ENCODE results near the gene SYTL3. TPM values are rescaled to one million over a fixed set of nuclear protein-coding genes. Genes with fewer than 3 reads are reported as not detected.

SYTL3 gene
- total RNA-seq, 1 experiment from 2014 or later = 2.0 TPM

DNA sequence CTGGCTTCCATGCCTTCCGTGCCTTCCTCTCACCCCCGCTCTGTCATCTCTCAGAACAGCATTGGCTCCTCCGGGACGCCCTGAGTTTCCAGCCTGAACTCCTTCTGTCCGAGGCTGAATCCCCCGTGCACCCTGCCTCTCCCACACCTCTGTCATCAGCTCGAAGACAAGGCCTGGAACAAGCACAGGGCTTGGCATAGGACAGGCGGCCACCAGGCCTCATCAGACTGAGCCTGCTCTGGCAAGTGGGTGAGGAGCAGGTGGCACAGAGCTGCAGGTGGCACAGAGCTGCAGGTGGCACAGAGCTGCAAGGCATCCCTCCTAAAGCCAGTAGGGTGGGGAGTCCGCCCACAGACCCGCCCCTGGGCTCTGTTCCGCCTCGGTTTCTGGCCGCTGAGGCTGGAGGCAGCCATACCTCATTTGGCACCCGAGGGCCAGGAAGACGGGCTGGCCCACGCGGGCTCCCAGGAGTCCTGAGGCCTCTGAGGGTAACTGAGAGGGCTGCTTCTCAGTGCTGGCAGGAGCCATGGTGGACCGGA, 109.2 kb downstream of the SYTL3 start:
- DNase-seq (ENCODE audit: low spot score) = no peak

DNA sequence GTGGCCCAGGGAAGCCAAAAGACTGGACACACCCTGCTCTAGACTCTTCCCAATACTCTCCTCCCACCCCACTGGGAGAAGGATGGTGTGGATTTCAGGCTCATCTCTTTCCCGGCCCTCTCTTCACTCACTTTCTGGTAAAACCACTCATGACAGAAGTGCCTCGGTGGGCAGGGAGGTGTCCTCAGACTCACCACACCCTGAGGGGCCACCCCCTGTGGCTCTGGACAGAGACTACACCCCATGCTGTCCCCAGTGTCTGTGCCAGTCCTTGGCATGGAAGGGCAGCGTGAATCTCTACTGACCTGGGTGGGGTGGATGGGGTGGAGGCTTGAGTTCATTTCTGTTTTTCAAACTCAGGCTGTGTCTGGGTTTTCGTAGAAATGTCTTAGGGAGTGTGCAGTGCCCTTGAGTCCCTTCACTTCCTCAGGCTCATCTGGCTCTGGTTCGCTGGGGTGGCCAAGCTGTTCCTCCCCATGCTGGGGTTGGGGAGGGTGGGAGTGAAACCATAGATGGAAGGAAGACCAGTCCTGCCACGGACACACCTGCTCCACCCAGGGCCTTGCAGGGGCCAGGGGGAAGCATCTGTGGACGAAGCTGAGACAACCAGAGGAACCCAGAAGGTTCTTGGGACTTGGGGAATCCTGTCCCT, 110.2 kb downstream of the SYTL3 start:
- DNase-seq (ENCODE audit: low spot score) = no peak

DNA sequence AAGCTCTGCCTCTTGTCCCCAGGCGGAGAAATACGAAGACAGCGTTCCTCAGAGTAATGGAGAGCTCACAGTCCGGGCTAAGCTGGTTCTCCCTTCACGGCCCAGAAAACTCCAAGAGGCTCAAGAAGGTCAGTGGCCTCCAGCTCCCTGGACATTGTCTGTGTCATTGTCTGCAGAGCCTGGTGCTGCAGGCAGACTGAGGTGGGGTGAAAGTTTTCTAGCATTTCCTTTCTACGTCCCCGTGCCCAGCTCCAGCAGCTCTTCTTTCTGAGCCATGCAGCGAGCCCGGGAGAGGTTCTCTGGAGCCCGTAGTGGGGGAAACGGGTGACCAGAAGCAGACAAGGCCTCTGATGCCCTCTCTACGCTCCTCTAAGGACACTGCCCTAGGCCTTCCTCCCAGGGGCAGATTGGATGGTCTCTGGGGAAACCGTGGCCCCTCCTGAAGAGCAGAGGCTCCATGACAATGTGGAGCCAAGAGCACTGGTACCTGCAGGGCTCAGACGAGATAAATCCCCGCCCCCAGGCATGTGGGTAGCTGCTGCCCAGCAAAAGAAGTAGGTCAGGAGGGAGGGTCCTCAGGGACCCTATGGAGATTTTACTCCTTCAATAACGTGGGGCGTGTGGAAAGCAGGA, 110.9 kb downstream of the SYTL3 start:
- no peak for DNase-seq (ENCODE audit: low spot score)

DNA sequence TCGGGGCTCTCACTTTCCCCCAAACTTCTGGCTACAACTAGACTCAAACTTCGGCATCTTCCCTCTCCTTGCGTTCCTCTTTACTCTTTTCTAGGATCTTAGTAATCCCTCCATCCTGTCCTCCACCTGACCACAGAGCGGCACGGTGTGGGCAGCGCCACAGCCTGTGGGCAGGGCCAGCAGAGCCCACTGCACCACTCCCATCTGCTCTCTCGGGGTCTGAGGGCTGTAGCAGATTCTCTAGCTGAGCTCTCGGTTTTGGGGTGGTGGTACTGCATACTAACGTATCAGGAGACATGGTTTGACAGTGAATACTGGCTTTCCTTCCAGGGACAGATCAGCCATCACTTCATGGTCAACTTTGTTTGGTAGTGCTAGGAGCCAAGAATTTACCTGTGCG, 111.9 kb downstream of the SYTL3 start:
- DNase-seq (ENCODE audit: low spot score) = no peak

DNA sequence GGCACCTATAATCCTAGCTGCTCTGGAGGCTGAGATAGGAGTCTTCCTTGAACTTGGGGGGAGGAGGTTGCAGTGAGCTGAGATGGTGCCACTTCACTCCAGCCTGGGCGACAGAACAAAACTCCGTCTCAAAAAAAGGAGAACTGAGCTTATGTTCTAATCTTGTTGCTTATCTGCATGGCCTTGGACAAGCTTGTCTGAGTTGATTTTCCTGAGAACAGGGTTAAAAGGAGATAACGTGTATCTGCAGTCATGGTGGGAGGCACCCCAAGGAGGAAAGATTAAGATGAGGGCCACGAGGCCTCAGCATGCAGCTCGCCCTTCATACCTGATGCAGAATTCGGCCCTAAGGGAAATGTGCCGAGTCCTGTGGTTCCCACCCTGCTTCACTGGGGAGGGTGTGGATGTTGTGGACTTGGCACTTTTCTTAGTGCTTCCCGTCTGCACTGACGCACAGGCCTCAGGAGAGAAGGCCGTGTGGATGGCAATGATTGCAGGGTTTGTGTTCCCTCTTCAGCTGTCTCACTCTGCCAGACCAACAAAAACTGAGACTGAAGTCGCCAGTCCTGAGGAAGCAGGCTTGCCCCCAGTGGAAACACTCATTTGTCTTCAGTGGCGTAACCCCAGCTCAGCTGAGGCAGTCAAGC, 113.1 kb downstream of the SYTL3 start:
- DNase-seq (ENCODE audit: low spot score) = no peak

DNA sequence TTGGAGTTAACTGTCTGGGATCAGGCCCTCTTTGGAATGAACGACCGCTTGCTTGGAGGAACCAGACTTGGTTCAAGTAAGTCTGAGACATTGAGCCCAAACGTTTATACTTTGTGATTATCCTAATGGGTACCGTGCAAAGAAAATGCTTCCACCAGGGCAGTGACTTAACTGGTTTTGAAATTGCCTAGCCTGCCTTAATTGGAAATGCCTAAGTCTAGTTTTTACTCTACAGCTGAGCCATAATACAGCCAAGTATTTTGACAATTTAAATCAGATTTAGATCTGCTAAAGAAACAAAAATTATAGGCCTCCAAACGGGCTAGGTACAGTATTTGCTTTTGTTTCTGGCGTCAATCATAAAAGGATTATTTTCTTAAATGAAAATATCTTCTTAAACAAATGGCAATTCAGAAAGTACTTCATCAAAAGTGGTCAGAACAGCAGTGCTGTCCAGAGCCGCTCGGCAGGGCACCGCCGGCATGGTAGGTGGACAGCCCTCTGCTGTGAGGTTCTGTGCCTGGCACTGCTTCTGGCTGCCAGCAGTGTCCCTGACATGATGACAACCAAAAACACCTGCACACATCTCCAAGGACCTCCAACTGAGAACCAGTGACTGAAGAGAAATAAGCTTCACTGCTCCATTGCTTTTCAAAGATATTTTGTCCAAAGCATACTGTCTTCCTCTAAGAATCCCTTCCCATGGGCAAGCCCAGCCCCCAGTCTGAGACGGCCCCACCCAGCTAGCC, 113.8 kb downstream of the SYTL3 start:
- DNase-seq (ENCODE audit: low spot score) = no peak

GRCh38 chr6:158764183-158764849, 114.5 kb downstream of the SYTL3 start:
- no peak for DNase-seq (ENCODE audit: low spot score)

DNA sequence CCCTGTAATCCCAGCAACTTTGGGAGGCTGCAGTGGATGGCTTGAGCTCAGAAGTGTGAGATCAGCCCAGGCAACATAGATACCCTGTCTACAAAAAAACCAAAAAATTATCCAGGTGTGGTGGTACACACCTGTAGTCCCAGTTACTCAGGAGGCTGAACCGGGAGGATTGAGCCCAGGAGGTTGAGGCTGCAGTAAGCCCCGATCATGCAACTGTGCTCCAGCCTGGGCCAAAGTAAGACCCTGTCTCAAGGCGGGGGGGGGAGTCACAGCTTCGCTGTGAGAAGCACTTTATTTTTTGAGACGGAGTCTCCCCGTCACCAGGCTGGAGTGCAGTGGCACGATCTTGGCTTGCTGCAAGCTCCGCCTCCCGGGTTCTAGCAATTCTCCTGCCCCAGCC, 115.1 kb downstream of the SYTL3 start:
- DNase-seq (ENCODE audit: low spot score) = no peak

- DNase-seq (ENCODE audit: low spot score) = no peak
These were observed 115.7 kb downstream of the SYTL3 start for GRCh38 chr6:158765499-158766068.

DNA sequence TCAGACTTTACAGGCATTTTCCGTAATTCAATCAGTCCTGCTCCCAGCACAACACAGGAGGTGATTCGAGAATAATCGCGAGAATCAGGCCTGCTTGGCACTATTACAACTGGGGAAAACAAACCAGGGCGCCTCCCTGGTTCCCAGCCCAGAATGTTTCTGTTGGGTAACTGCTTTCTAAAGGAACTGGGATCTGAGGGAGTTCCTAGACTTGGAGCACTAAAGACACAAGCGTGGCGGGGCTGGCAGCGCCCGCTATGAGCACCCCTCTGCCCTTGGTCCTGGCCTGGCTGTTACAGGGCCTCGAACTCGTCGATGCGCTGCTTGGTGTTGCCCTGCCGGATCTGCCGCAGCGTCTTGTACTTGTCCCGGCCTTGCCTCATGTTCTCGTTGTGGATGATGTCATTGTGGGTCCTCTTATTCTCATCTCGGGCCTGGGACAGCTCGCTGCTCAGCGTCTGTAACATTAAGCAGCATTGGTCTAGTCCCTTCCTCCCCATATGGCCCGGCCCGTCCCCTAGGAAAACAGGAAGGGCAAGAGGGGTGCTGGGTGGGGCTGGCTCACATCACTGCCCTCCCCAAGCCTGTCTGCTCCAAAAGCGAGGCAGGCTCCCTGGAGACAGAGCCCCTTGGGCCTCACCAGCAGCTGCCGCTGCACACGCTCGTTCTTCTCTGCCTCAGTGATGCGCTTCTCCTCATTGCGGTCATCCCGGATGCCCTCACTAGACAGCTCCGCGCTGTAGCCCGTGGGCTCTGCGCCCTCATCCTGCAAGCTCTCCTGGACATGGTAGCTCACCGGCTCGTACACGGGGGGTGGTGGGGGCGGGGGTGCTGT, 117.0 kb downstream of the SYTL3 start:
- no peak for DNase-seq (ENCODE audit: low spot score)

DNA sequence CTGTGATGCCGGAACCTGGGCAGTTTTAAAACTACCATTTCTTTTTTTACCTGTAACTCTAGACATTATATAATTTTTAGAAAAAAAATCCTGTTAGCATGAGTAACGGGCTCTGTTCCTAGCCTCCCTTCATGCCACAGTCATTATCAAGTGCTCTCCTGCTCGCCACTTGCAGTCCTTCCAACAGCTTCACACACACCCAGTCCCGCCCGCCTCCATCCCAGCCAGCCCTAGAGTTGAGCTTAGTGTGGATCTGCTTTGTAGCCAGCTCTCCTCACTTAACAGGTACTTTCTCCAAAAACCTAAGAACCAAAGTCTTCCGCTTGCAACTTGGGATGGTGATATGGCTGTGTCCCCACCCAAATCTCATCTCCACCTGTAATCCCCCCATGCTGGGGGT, 117.9 kb downstream of the SYTL3 start:
- no peak for DNase-seq (ENCODE audit: low spot score)

DNA sequence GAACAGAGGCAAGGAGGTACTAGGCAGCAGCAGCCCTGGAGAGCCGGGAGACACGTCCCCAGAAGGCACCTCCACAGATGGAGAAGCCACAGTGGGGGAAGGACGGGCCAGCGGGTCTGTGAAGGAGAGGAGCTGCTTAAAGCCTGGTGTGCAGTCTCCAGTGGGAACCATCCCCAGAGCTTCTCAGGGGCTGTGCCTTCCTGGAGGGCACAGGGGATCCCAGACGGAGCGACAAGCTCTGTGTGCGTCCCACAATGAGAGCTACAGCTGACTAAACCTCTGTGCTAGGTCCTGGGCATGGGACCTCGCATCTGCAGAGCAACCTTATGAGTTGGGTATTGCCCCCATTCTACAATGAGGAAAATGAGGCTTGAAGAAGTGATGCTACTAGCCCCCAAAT, 118.6 kb downstream of the SYTL3 start:
- DNase-seq (ENCODE audit: low spot score) = no peak

GRCh38 chr6:158769234-158769770, 119.4 kb downstream of the SYTL3 start:
- no peak for DNase-seq (ENCODE audit: low spot score)

- no peak for DNase-seq (ENCODE audit: low spot score)
These were observed 120.0 kb downstream of the SYTL3 start for GRCh38 chr6:158769771-158770432.

- no peak for DNase-seq (ENCODE audit: low spot score)
These were observed 120.9 kb downstream of the SYTL3 start for GRCh38 chr6:158770533-158771330.

DNA sequence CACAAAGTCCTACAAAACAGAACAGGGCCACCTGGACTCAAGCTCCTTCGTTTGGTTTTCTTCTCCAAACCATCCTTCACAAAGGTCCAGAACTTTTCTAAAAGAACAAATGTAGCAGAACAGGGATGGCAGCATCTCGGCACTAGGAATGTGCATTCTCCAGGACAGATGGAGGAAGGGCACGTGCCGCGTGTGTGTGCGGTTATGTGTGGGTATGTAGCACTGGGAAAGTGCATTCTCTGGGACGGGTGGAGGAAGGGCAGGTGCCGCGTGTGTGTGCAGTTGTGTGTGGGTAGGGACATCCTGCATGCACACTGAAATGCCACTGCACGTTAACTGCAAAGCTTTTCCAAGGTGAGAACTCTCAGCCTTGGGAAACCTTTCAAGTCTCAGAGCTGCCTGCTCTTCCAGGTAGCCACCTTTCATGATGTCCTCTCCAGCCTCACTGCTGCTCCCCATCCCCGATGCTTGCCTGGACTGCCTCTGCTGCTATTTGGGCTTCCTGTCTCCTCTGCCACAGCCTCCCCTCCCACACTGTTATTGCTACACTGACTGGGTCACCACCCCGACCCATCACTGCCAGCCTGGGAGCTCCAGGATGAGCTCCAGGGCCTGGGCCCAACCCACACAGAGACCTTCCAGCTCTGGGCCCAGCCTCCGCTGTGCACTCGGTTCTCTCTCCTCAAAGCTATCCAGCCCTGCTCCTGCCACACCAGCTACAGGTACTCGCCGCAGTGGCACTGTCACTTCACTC, 121.7 kb downstream of the SYTL3 start:
- DNase-seq (ENCODE audit: low spot score) = no peak

GRCh38 chr6:158772172-158772571, 122.3 kb downstream of the SYTL3 start:
- DNase-seq (ENCODE audit: low spot score) = no peak

- DNase-seq (ENCODE audit: low spot score) = peak; percentile 44
These were observed 123.1 kb downstream of the SYTL3 start for GRCh38 chr6:158772851-158773371.

All from A172 (cell line).